Hematopoietic multipotent progenitor cell treated with erythropoietin and hydrocortisone succinate and interleukin-3 and kit ligand, for 6 days (in vitro differentiated cells): ENCODE data around the gene FHIT.
A peak's percentile ranks its signal among the peaks of the same experiment; 100 is the strongest.
"Not testable (repeated sequence)": the region's sequence is repeated elsewhere in the genome, so short reads cannot be mapped to it uniquely, and the experiment has no call there.

Experiments
- DNase-seq: peaks from one replicate; pipeline ENCODE4 v3.0.0-alpha.2; 2015

FHIT gene

DNA sequence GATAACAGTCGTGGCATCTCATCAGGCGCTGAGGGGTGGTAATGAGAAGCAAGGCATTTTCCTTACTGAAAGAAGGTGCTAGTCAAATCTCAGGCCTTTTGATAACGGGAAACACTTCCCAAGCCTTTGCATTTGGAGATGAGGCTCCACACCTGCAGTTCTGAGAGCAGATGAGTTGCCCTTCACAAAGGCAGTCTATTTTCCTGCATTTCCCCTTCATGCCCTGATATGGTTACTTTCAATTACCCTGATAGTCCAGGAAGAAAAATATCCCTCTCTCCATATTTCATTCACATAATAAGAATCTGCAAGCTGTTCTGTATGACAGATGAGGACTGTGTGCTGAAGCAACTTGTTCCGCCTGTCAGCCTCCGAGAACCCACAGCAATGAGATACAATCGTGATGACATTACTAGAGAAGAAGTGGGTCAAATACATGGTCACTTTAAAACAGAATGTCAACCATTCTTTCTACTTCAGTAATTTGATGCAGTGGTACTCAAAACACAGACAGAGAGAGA lies 25.0 kb downstream of the FHIT start:
- no peak for DNase-seq

DNA sequence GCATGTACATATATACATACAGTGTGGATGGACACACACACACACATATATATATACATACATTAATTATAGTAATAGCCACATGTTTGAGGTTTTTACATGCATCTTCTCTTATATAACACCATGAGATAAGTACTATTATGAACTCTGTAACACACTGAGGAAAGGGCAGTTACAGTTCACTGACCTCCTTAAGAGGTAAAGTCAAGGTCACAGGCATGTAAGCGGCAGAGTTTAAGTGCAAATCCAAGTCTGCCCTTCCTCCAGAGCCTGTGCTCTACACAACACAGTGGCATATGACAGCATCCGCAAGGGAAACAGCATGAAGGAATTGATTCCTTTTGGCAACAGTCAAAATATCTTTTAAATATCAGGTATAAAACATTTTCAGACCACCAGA lies 26.4 kb downstream of the FHIT start:
- DNase-seq, result no peak

GRCh38 chr3:61223451-61223850 lies 27.8 kb downstream of the FHIT start:
- DNase-seq, result no peak

GRCh38 chr3:61222467-61222866 lies 28.8 kb downstream of the FHIT start:
- no peak for DNase-seq

DNA sequence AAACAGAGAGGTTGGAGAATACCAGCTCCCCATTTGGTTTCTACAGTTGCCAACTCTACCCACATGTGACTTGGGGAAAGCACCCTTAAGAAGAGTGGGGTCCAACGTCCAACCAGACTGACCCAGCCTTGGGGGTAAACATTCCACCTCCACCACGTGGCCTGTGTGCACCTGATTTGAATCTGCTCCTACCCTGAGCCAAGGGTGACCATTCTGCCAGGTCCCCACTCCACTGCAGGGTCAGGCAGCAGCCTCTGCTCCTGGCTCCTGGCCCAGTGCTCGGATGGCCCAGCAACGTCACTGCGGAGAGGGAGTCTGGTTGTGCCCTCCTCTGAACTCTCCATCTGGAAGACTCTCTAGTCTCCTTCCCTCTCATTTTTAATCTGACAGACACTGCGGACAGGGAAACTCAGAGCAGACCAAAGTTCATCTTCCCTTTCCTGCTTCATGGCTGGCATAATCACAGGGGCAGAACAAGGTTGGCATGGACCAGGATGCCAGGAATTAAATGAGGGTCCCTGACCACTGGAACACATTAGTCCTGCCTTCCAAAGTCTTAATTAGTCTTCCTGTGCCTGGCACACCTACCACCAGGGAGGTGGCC lies 29.4 kb downstream of the FHIT start:
- DNase-seq, result no peak

GRCh38 chr3:61218504-61218903 lies 32.7 kb downstream of the FHIT start:
- DNase-seq, result no peak

DNA sequence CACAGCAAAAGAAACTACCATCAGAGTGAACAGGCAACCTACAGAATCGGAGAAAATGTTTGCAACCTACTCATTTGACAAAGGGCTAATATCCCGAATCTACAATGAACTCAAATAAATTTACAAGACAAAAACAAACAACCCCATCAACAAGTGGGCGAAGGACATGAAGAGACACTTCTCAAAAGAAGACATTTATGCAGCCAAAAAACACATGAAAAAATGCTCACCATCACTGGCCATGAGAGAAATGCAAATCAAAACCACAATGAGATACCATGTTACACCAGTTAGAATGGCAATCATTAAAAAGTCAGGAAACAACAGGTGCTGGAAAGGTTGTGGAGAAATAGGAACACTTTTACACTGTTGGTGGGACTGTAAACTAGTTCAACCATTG lies 35.1 kb downstream of the FHIT start:
- not testable (repeated sequence) for DNase-seq

GRCh38 chr3:61202086-61202485 lies 49.2 kb downstream of the FHIT start:
- no peak for DNase-seq

- no peak for DNase-seq
Measured at GRCh38 chr3:61201071-61201470, 50.2 kb downstream of the FHIT start.

- peak; percentile 15 for DNase-seq
Measured at GRCh38 chr3:61200270-61200669, 51.0 kb downstream of the FHIT start.

DNA sequence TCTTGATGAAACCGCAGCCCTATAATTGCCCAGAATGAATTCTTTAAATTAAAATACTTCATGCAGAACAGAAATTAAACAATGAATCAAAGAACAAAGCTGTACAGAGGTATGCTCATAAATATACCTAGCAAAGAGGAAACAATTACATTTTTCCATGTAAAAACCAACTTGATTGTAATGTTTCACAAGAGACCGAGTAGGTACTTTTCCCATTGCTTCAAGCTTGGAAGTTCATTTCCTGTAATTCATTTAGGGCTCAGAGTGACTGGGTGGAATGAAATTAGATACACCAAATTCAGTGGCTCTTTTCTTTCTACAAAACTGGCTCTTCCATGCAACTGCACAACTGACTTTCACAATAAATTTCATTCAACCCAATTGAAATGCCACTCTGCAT lies 51.4 kb downstream of the FHIT start:
- no peak for DNase-seq

DNA sequence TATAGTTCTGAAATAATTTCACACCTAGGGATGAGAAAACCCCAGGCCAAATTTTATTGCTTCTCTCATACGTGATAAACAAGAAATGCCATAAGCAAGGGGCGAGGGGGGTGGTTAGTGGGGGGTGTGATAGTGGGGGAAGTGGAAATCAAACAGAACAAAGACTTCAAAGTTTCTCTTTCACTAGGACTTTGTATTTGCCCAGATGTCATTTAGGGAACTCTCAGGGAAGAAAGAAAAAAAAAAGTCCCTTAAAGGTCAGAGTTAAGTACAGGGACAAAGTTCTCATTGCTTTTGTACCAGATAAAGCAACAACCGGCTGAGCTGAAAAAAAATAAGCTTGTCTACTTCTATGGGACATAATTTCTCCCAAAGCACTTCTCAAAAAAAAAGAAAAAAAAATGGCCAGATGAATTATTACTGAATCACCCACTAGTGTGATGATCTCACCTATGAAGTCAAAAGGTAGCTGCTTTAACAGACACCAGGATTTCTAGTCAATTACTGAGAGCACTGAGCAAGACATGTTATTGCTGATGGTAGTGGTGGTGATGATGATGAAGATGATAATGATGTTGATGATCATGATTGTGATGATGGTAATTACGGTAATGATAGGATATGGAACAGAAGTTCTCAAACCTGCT lies 56.2 kb downstream of the FHIT start:
- no peak for DNase-seq

GRCh38 chr3:61192222-61192621 lies 59.0 kb downstream of the FHIT start:
- no peak for DNase-seq

DNA sequence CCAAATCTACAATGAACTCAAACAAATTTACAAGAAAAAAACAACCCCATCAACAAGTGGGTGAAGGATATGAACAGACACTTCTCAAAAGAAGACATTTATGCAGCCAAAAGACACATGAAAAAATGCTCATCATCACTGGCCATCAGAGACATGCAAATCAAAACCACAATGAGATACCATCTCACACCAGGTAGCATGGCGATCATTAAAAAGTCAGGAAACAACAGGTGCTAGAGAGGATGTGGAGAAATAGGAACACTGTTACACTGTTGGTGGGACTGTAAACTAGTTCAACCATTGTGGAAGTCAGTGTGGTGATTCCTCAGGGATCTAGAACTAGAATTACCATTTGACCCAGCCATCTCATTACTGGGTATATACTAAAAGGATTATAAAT lies 61.0 kb downstream of the FHIT start:
- DNase-seq, result not testable (repeated sequence)

GRCh38 chr3:61186030-61186429 lies 65.2 kb downstream of the FHIT start:
- no peak for DNase-seq

DNA sequence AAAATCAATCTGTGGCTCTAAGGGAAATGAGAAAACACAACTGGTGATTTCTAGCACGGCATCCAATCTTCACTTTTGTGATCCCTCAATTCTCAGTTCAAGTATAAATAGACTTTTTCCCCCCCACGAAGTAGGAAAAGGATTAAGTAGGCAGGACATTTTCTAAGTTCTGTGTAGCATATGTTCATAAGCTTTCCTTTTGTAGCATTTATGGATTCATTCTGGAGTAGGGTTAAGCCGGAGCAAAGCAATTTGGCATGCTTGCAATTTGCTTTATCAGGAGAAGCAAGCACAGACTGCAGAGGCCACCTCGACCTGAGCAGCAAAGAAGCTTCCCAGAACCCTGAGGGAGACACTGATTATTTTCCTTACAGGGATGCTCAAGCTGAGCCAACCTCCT lies 66.3 kb downstream of the FHIT start:
- no peak for DNase-seq

GRCh38 chr3:61182662-61183061 lies 68.6 kb downstream of the FHIT start:
- no peak for DNase-seq

DNA sequence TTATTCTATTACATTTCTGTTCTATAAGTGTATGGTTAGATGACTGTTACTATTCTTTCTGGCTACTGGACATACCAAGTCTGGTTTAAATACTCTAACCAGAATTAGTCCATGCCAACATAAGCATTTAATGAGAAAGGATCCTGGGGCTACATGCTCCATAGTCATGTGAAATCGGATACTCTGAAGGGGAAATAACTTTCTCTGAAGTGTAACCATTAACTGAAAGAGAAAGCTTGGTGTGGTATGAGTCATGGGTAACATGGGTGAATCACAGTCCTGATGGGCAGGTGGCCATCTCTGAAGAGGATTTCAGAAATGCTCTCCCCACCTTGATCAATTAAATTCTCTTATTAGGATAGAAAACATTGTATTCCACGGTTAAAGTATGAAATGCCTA lies 69.4 kb downstream of the FHIT start:
- DNase-seq, result no peak

- no peak for DNase-seq
Measured at GRCh38 chr3:61180206-61180605, 71.0 kb downstream of the FHIT start.

- DNase-seq, result no peak
Measured at GRCh38 chr3:61178167-61178566, 73.1 kb downstream of the FHIT start.

- DNase-seq, result no peak
Measured at GRCh38 chr3:61177450-61177849, 73.8 kb downstream of the FHIT start.

DNA sequence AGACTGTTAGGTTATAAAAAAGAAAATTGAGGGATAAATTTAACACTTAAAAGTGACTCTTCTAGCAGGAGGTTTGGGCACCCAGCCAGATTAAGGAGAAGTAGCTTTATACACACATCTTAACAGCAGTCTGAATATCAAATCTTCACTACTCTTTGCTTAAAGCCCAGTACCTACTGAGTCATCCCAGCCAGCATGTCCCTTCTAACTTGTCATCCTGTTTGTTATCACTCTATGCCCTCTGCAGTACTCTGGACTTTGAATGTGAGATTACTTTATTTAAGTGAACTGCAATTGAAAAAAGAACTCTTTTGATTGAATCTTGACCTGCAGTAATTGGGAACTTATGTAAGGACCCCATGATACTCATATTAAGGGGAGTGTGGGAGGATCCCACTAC lies 77.6 kb downstream of the FHIT start:
- DNase-seq, result peak; percentile 75

- DNase-seq, result peak; percentile 24
Measured at GRCh38 chr3:61172684-61173083, 78.6 kb downstream of the FHIT start.

DNA sequence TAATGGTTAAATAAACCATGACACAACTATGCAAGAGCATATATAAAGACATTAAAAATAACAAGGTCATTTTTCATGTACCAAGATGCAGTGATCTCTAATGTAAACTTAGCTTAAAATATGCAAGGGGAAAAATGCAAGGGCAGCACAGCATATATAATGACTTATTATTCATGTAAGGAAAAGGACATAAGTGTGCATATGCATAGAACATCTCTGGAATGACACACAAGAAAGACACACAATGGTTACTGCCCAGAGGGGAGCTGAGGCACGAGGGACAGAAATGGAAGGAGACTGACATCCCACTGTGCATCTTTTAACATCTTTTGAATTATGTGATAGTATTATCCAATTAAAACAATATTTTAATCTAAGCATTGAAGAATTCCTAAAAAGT lies 79.0 kb downstream of the FHIT start:
- DNase-seq, result no peak
